BLaER1 (cell line): ENCODE measurements around the gene SLC35F5.
"Not testable (repeated sequence)": the region's sequence is repeated elsewhere in the genome, so short reads cannot be mapped to it uniquely, and the experiment has no call there.

Experiments
- H3K27ac ChIP-seq: shearing (Covaris generic); formaldehyde crosslinking; 2 replicates; pipeline ENCODE4 v1.8.1; 2022
- H3K27me3 ChIP-seq: shearing (Covaris generic); formaldehyde crosslinking; 2 replicates; pipeline ENCODE4 v1.8.1; 2022
- H3K36me3 ChIP-seq: shearing (Covaris generic); formaldehyde crosslinking; 2 replicates; pipeline ENCODE4 v1.8.1; 2022
- H3K4me1 ChIP-seq: shearing (Covaris generic); formaldehyde crosslinking; 2 replicates; pipeline ENCODE4 v1.8.1; 2022
- H3K4me2 ChIP-seq: shearing (Covaris generic); formaldehyde crosslinking; 2 replicates; pipeline ENCODE4 v1.8.1; 2022
- H3K4me3 ChIP-seq: shearing (Covaris generic); formaldehyde crosslinking; 2 replicates; pipeline ENCODE4 v1.8.1; 2022
- H3K9ac ChIP-seq: shearing (Covaris generic); formaldehyde crosslinking; 2 replicates; pipeline ENCODE4 v1.8.1; 2022
- H3K9me3 ChIP-seq: shearing (Covaris generic); formaldehyde crosslinking; 2 replicates; pipeline ENCODE4 v1.8.1; 2022
- H4K20me1 ChIP-seq: shearing (Covaris generic); formaldehyde crosslinking; 2 replicates; pipeline ENCODE4 v1.8.1; 2022
- Cebpa-rat ChIP-seq: shearing (Covaris generic); IDR thresholded peaks from 2 replicates; pipeline ENCODE4 v1.8.1; 2022

SLC35F5 gene

DNA sequence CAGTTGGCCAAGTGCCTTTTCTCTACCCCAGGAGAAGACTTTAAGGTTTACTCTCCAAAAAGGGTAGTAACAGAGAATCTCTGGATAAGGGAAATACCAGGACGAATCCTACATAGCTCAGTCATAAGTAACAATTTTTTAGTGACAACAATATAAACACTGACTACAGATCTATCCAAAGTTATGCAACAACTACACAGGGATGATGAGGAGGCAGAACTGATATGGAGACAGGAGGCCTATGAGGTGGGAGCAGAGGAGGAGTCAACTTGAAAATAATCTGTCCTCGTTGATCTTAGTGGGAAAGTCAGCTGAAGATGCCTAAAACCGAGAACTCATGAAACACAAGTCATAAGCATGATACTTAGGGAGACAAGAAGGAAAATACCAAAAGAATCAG is 40.2 kb downstream of the SLC35F5 start:
- H3K27ac ChIP-seq = no peak overlapping the region
- H3K9me3 ChIP-seq = no peaks in the 10 kb centered on the region
- no peaks in the 10 kb centered on the region for H3K27me3 ChIP-seq
- H3K9ac ChIP-seq = no peak overlapping the region
- no peak overlapping the region for H3K4me2 ChIP-seq
- H3K4me3 ChIP-seq = no peak overlapping the region
- H3K36me3 ChIP-seq = peaks cover 56% of the 10 kb centered on the region
- no peaks in the 10 kb centered on the region for H3K4me1 ChIP-seq
- TF ChIP-seq Cebpa-rat = no peak
- no peaks in the 10 kb centered on the region for H4K20me1 ChIP-seq

DNA sequence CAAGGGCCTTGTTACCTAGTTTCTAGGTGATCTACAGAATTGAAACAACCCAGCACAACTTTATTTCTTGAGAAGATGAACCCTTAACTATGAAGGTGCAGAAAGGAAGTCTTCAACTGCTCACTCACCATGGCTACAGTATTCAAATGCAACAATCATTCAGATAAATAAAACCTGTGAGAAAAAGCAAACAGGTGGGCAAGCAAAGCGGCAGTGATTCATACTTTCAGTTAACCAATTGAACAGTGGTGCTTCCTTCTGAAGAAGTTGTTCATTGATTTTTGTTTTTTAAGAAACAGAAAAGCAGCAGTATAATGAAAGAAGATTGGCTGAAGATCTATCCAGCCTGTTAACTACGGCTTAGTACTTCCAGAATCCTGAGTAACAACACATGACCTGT is 43.5 kb downstream of the SLC35F5 start:
- Histone ChIP-seq H3K9ac (no peak overlapping the region), H3K4me1 (no peaks in the 10 kb centered on the region), H3K27me3 (no peaks in the 10 kb centered on the region), H3K4me2 (no peak overlapping the region), H3K9me3 (no peaks in the 10 kb centered on the region), H3K36me3 (peaks cover 47% of the 10 kb centered on the region), H4K20me1 (no peaks in the 10 kb centered on the region), H3K27ac (no peak overlapping the region), H3K4me3 (no peak overlapping the region)
- no peak for TF ChIP-seq Cebpa-rat

DNA sequence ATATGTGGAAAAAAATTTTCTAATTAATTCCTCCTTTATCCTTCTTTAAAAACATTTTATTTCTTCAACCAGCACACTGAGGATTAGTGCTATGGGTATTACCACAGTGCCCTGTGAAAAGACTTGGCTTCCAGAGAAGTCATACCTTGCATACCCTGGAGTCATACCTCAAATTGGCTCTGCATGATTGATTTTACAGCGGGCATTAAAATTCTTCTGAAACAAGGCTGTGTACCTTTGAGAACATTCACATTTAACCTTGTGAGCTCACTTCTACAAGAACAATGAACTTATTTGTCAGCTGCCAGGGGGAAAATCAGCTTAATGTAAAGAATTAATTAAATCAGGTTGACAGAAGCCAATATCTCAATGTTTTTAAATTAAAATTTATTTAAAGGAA is 44.6 kb downstream of the SLC35F5 start:
- no peak overlapping the region for H3K27ac ChIP-seq

DNA sequence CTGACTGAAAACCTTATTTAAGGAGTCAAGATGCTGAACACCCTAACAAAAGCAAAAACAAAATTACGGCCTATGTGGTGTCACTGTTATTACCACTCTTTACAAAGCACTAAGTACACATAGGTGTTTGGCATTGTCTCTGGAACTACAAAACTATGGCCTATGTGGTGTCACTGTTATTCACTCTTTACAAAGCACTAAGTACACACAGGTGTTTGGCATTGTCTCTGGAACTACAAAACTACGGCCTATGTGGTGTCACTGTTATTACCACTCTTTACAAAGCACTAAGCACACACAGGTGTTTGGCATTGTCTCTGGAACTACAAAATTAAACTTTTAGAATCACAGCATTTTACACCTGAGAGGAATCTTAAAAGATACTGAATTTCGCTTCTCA is 47.4 kb downstream of the SLC35F5 start:
- Histone ChIP-seq H4K20me1 (no peaks in the 10 kb centered on the region), H3K4me2 (no peak overlapping the region), H3K4me1 (no peaks in the 10 kb centered on the region), H3K36me3 (peaks cover 32% of the 10 kb centered on the region), H3K4me3 (no peak overlapping the region), H3K27ac (no peak overlapping the region), H3K9ac (no peak overlapping the region), H3K27me3 (no peaks in the 10 kb centered on the region), H3K9me3 (peaks cover 4% of the 10 kb centered on the region; the same call in 1 of the 2 replicates)
- TF ChIP-seq Cebpa-rat = no peak

More for the DNA sequence above, 44.6 kb downstream of the SLC35F5 start:
- Histone ChIP-seq H4K20me1 (no peaks in the 10 kb centered on the region), H3K27me3 (no peaks in the 10 kb centered on the region), H3K4me2 (no peak overlapping the region), H3K4me1 (no peaks in the 10 kb centered on the region), H3K9ac (no peak overlapping the region), H3K9me3 (no peaks in the 10 kb centered on the region), H3K36me3 (peaks cover 39% of the 10 kb centered on the region), H3K4me3 (no peak overlapping the region)
- no peak for TF ChIP-seq Cebpa-rat

DNA sequence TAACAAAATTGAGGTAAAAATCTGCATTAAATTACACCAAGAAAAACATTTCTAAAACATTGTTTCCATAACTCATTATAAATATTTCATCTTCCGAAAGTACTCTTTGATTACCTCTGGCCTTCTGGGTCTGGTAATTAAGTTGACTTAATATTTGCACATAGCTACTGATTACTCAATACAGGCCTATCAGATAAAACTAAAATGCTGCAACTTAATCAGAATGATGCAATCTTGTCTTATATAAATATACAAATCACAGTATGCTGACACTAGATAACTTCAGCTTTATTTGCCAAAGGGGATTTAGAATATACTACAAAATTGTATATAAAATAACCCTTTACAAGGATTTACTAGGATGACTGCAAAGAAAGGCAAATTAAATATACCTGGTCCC is 49.3 kb downstream of the SLC35F5 start:
- Histone ChIP-seq H3K4me2 (no peak overlapping the region), H3K27ac (no peak overlapping the region)
- TF ChIP-seq Cebpa-rat = no peak

DNA sequence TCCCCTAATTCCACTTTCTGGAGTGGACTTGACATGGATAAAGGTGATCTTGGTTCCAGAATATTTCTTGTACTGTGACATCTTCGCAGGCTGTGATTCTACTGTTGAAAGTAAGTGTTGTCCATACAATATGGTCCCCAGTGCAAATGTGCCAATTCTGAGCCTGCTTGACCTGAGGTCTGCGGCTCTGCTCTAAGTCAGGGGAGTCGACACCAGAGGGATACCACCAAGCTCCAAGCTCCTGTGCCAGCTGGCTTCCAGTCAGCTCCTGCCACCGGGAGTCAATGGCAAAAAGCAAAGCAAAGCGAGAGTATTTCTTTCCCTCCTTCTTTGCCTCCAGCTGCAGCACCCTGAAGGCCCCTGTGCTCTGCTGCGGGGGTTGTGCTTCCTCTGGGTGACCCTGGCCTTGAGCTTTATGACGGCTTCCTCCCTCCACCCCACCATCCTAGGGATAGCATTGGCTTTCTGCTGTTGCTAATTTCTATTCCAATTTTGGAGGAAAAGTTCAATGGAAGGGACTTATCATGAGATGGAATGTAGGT is 50.4 kb downstream of the SLC35F5 start:
- Histone ChIP-seq H3K9me3 (peaks cover 4% of the 10 kb centered on the region; the same call in 1 of the 2 replicates), H3K27me3 (no peaks in the 10 kb centered on the region), H3K36me3 (peaks cover 22% of the 10 kb centered on the region), H4K20me1 (no peaks in the 10 kb centered on the region), H3K9ac (no peak overlapping the region), H3K4me1 (no peaks in the 10 kb centered on the region), H3K4me3 (no peak overlapping the region), H3K4me2 (no peak overlapping the region), H3K27ac (no peak overlapping the region)
- TF ChIP-seq Cebpa-rat = no peak

More for the DNA sequence above, 49.3 kb downstream of the SLC35F5 start:
- Histone ChIP-seq H3K9me3 (peaks cover 4% of the 10 kb centered on the region; the same call in 1 of the 2 replicates), H3K4me3 (no peak overlapping the region), H3K27me3 (no peaks in the 10 kb centered on the region), H3K9ac (no peak overlapping the region), H4K20me1 (no peaks in the 10 kb centered on the region), H3K4me1 (no peaks in the 10 kb centered on the region), H3K36me3 (peaks cover 23% of the 10 kb centered on the region)

DNA sequence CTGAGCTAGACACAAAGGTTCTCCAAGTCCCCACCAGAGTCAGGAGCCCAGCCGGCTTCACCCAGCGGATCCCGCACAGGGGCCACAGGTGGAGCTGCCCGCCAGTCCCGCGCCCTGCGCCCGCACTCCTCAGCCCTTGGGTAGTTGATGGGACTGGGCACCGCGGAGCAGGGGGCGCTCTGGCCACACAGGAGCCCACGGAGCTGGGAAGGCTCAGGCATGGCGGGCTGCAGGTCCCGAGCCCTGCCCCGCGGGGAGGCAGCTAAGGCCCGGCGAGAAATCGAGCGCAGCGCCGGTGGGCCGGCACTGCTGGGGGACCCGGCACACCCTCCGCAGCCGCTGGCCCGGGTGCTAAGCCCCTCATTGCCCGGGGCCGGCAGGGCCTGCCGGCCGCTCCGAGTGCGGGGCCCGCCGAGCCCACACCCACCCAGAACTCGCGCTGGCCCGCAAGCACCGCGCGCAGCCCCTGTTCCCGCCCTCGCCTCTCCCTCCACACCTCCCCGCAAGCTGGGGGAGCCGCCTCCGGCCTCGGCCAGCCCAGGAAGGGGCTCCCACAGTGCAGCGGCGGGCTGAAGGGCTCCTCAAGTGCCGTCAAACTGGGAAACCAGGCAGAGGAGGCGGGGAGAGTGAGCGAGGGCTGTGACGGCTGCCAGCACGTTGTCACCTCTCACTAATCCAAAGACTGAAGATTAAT is 52.0 kb downstream of the SLC35F5 start:
- H3K4me1 ChIP-seq = peaks cover 14% of the 10 kb centered on the region
- H3K36me3 ChIP-seq = peaks cover 17% of the 10 kb centered on the region
- not testable (repeated sequence) for H3K9ac ChIP-seq, H3K4me2 ChIP-seq, H3K27ac ChIP-seq, H3K4me3 ChIP-seq, H3K27me3 ChIP-seq, H3K9me3 ChIP-seq, H4K20me1 ChIP-seq

DNA sequence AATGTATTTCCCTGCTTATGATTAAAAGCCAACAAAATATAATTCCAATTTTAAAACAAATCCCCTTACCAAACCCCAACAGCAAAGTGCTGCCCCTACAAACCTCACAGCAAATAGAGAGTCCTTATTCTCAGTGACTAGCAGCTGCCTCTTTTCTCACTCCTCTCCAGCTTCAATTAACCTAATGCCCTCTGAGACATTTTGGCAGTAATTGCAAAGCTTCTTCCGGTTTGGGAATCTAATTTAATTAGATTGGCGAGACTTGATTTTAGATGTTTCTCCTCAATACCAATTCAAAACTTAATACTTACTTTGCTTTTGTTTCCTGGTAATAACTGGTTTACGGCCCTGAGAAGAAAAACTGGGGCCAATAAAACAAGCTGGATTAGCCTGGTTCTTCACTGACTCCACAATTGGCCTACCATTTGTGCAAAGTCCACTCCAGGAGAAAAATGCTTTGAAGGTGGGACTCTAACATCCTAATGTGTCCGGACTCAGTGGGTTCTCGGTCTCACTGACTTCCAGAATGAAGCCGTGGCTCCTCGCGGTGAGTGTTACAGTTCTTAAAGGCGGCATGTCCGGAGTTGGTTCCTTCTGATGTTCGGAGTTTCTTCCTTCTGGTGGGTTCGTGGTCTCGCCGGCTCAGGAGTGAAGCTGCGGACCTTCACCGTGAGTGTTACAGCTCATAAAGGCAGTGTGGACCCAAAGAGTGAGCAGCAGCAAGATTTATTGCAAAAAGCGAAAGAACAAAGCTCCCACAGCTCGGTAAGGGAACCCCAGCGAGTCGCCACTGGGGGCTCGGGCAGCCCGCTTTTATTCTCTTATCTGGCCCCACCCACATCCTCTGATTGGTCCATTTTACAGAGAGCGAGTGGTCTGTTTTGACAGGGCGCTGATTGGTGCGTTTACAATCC is 52.8 kb downstream of the SLC35F5 start:
- Histone ChIP-seq H3K9ac (no peak overlapping the region), H4K20me1 (no peaks in the 10 kb centered on the region), H3K4me2 (no peak overlapping the region), H3K36me3 (peaks cover 17% of the 10 kb centered on the region), H3K27ac (no peak overlapping the region), H3K4me1 (peaks cover 17% of the 10 kb centered on the region), H3K9me3 (peaks cover 4% of the 10 kb centered on the region; the same call in 1 of the 2 replicates), H3K27me3 (no peaks in the 10 kb centered on the region), H3K4me3 (no peak overlapping the region)
- TF ChIP-seq Cebpa-rat = no peak

DNA sequence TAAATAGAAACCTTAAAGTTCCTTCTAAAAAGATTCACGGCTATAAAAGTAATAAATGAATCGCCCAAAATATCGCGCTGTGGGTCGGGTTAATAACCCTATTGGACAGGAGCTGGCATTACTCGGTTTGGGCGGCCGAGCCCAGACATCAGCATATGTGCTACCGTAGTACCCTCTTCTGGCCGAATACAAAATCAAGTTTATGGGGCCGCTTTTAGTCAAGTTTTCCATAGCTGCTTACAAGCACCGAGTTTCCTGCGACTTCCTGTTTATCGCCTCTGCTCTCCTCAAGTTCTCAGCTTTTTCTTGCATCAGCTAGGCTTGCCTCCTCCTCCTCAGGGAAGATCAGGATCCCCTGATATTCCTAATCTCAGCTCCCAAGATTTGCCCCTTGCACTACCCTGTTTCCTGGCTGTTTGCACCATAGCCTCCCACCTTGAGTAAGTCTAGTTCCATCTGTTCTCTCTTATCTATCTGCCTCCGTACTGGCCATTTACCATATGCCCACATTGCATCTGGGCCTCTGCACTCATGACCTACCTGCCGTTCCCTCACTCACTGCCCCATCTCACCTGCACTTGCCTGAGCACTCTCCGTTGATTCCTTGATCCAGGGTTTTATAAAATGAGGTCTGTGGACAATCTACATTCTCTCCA is 56.1 kb downstream of the SLC35F5 start:
- no peak overlapping the region for H3K4me3 ChIP-seq
- no peak for TF ChIP-seq Cebpa-rat
- no peaks in the 10 kb centered on the region for H3K27me3 ChIP-seq
- no peaks in the 10 kb centered on the region for H4K20me1 ChIP-seq
- H3K27ac ChIP-seq = no peak overlapping the region
- H3K4me2 ChIP-seq = peak overlapping the region; percentile 61
- peaks cover 4% of the 10 kb centered on the region; the same call in 1 of the 2 replicates for H3K9me3 ChIP-seq
- no peak overlapping the region for H3K9ac ChIP-seq
- H3K4me1 ChIP-seq = peaks cover 20% of the 10 kb centered on the region
- peaks cover 17% of the 10 kb centered on the region for H3K36me3 ChIP-seq
